ENCODE measurements around the gene TTYH3.

DNA sequence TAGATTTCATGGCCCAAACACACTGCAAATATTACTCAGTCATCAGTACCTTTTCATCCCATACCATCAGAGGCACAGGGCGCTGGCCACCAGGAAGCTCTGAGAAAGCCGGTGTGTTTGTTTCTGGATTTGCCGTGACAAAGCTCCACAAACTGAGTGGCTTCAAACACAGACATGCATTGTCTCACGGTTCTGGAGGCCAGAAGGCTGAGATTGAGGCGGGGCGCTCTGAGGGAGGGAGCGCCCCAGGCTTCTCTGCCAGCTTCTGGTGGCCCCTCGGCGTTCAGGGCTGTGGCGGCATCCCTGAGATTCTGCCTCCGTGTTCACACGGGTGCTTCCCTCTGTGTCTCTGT is 3.7 kb upstream of the TTYH3 start:
- no peak for TF ChIP-seq CTCF (conservative IDR thresholded peaks at IDR 0.05; ENCODE audit: low read length)
- no peak for TF ChIP-seq EZH2phosphoT487 (IDR thresholded peaks at IDR 0.05; ENCODE audit: borderline replicate concordance, low read depth, low read length)

All from OCI-LY7 (cell line).